Stromal cell of bone marrow (primary cell): ENCODE data around the gene JPH3.

Experiments used
- DNase-seq: peaks from one replicate; pipeline ENCODE4 v3.0.0-alpha.2; 2012; ENCODE audit warnings: low read depth

The JPH3 gene

GRCh38 chr16:87681981-87682570 is 79.8 kb downstream of the JPH3 start:
- peak; percentile 45 for DNase-seq

- DNase-seq: no peak
These were observed 80.6 kb downstream of the JPH3 start for GRCh38 chr16:87682852-87683399.

- DNase-seq: no peak
These were observed 81.9 kb downstream of the JPH3 start for GRCh38 chr16:87684106-87684677.

- no peak for DNase-seq
These were observed 82.5 kb downstream of the JPH3 start for GRCh38 chr16:87684711-87685404.

GRCh38 chr16:87685405-87685755 is 83.1 kb downstream of the JPH3 start:
- DNase-seq: no peak

- DNase-seq: no peak
These were observed 83.5 kb downstream of the JPH3 start for GRCh38 chr16:87685766-87686165.

GRCh38 chr16:87686697-87687096 is 84.4 kb downstream of the JPH3 start:
- no peak for DNase-seq

GRCh38 chr16:87687126-87687910 is 85.0 kb downstream of the JPH3 start:
- no peak for DNase-seq

- DNase-seq: no peak
These were observed 85.8 kb downstream of the JPH3 start for GRCh38 chr16:87687998-87688529.

- no peak for DNase-seq
These were observed 86.8 kb downstream of the JPH3 start for GRCh38 chr16:87688876-87689815.

- no peak for DNase-seq
These were observed 87.7 kb downstream of the JPH3 start for GRCh38 chr16:87689956-87690465.

- DNase-seq: no peak
These were observed 88.8 kb downstream of the JPH3 start for GRCh38 chr16:87690911-87691685.

- no peak for DNase-seq
These were observed 89.4 kb downstream of the JPH3 start for GRCh38 chr16:87691686-87692079.

GRCh38 chr16:87692176-87692575 is 89.9 kb downstream of the JPH3 start:
- DNase-seq: no peak

GRCh38 chr16:87692756-87693155 is 90.4 kb downstream of the JPH3 start:
- DNase-seq: no peak

- no peak for DNase-seq
These were observed 91.5 kb downstream of the JPH3 start for GRCh38 chr16:87693827-87694226.

- no peak for DNase-seq
These were observed 92.3 kb downstream of the JPH3 start for GRCh38 chr16:87694441-87695125.

- no peak for DNase-seq
These were observed 93.2 kb downstream of the JPH3 start for GRCh38 chr16:87695534-87695933.

- DNase-seq: no peak
These were observed 94.4 kb downstream of the JPH3 start for GRCh38 chr16:87696726-87697125.

- no peak for DNase-seq
These were observed 94.9 kb downstream of the JPH3 start for GRCh38 chr16:87697256-87697655.
